Measurements from ENCODE around the gene PTP4A1.
A peak's percentile ranks its signal among the peaks of the same experiment; 100 is the strongest.

Gene PTP4A1

GRCh38 chr6:63558278-63558677 lies 14.0 kb upstream of the PTP4A1 start:
- DNase-seq: no peak

GRCh38 chr6:63560801-63561287 lies 11.4 kb upstream of the PTP4A1 start:
- no peak for DNase-seq

- DNase-seq: no peak
Observed at GRCh38 chr6:63561288-63561687, 11.0 kb upstream of the PTP4A1 start.

GRCh38 chr6:63563235-63563634 lies 9.0 kb upstream of the PTP4A1 start:
- no peak for DNase-seq

- DNase-seq: no peak
Observed at GRCh38 chr6:63565058-63565726, 7.1 kb upstream of the PTP4A1 start.

GRCh38 chr6:63565727-63566596 lies 6.3 kb upstream of the PTP4A1 start:
- no peak for DNase-seq

GRCh38 chr6:63567966-63568365 lies 4.3 kb upstream of the PTP4A1 start:
- no peak for DNase-seq

- DNase-seq: peak; percentile 35
Observed at GRCh38 chr6:63571361-63572043, 778 bp upstream of the PTP4A1 start.

- DNase-seq: no peak
Observed at GRCh38 chr6:63572747-63573075, 431 bp downstream of the PTP4A1 start.

GRCh38 chr6:63573076-63573898 lies 1.0 kb downstream of the PTP4A1 start:
- peak; percentile 75 for DNase-seq

- peak; percentile 73 for DNase-seq
Observed at GRCh38 chr6:63573899-63574553, 1.7 kb downstream of the PTP4A1 start.

GRCh38 chr6:63574554-63574900 lies 2.2 kb downstream of the PTP4A1 start:
- DNase-seq: no peak

- no peak for DNase-seq
Observed at GRCh38 chr6:63576147-63576772, 4.0 kb downstream of the PTP4A1 start.

GRCh38 chr6:63576985-63577712 lies 4.9 kb downstream of the PTP4A1 start:
- DNase-seq: no peak

GRCh38 chr6:63578757-63579156 lies 6.5 kb downstream of the PTP4A1 start:
- DNase-seq: no peak

- no peak for DNase-seq
Observed at GRCh38 chr6:63579937-63580703, 7.8 kb downstream of the PTP4A1 start.

GRCh38 chr6:63580704-63580961 lies 8.4 kb downstream of the PTP4A1 start:
- no peak for DNase-seq

GRCh38 chr6:63581355-63582013 lies 9.2 kb downstream of the PTP4A1 start:
- DNase-seq: no peak

- DNase-seq: no peak
Observed at GRCh38 chr6:63582579-63583231, 10.4 kb downstream of the PTP4A1 start.

- no peak for DNase-seq
Observed at GRCh38 chr6:63584125-63584514, 11.8 kb downstream of the PTP4A1 start.
